ENCODE data around the gene UBL5. TPM values are rescaled to one million over a fixed set of nuclear protein-coding genes. Genes with fewer than 3 reads are reported as not detected.

Gene UBL5
- total RNA-seq, 1 experiment from 2014 or later: 403 TPM

DNA sequence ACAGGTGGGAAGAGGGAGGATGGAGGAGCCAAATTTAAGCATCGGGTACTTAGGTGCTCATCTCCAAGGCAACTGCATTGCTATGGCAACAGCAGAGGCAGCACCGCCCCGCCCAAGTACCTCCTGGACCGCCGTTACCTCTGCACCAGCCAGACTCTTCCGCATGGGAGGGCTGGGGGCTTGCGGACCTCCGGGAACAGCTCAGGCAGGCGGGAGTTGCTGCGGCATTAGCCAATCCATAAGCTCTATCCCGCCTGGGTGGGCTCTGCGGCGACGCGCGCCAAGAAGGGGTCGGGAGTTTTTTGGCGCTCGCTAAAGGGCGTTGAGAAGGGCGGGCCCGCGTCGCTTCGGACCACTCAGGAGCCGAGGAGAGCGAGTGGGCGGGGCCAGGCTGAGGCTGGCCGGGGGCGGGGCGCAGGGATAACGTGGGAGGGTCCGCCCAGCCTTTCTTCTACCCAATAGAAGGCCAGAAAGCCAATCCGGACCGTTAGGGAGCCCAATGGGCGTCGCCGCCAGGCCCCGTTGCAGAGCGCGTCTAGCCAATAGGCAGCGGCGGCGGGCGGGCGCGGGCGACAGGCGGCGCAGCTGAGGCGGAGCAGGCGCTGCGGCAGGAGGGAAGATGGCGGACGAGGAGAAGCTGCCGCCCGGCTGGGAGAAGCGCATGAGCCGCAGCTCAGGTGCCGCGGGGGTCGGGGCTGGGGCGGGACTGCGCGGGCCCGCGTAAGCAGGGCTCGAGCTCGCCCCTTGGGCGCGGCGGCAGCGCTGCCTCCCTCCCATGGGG lies 7.2 kb downstream of the UBL5 start, which contains the start of gene PIN1:
Gene PIN1 (plus strand): TSS at position 593 of the 781 bp plus-strand sequence. CDS start 27 bp downstream, at position 620.
- Histone ChIP-seq H3K4me1 (replicated peaks; ENCODE audit: insufficient read depth) (peaks cover 10% of the 10 kb centered on the region), H3K4me2 (peak within 1 kb of the TSS; percentile 96), H3K79me2 (ENCODE audit: low read depth) (peaks cover 19% of the 10 kb centered on the region), H3K9me3 (ENCODE audit: insufficient read depth, low read depth) (no peaks in the 10 kb centered on the region), H3K27ac (no peak within 1 kb of the TSS), H3K36me3 (ENCODE audit: low read depth) (no peaks in the 10 kb centered on the region; the same call in 1 of the 2 replicates), H3K4me3 (peak within 1 kb of the TSS; percentile 96), H4K20me1 (ENCODE audit: insufficient read depth) (0 out of 2 replicates have a peak, but pooled peaks cover 12% of the 10 kb centered on the region), H2AFZ (peak within 1 kb of the TSS; percentile 80), H3K9me2 (ENCODE audit: insufficient read depth) (no peaks in the 10 kb centered on the region), H3F3A (ENCODE audit: insufficient read depth, low read depth) (peaks cover 13% of the 10 kb centered on the region), H3K27me3 (ENCODE audit: insufficient read depth, low read depth) (no peaks in the 10 kb centered on the region)
- DNase-seq: peak; percentile 96 to 98
- no peak for TF ChIP-seq EZH2 (IDR thresholded peaks at IDR 0.05; ENCODE audit: low read depth)
- TF ChIP-seq, protein P1, sequence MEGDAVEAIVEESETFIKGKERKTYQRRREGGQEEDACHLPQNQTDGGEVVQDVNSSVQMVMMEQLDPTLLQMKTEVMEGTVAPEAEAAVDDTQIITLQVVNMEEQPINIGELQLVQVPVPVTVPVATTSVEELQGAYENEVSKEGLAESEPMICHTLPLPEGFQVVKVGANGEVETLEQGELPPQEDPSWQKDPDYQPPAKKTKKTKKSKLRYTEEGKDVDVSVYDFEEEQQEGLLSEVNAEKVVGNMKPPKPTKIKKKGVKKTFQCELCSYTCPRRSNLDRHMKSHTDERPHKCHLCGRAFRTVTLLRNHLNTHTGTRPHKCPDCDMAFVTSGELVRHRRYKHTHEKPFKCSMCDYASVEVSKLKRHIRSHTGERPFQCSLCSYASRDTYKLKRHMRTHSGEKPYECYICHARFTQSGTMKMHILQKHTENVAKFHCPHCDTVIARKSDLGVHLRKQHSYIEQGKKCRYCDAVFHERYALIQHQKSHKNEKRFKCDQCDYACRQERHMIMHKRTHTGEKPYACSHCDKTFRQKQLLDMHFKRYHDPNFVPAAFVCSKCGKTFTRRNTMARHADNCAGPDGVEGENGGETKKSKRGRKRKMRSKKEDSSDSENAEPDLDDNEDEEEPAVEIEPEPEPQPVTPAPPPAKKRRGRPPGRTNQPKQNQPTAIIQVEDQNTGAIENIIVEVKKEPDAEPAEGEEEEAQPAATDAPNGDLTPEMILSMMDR (conservative IDR thresholded peaks at IDR 0.05): peak; percentile 59; the same call in 1 of the 2 replicates
- intact Hi-C loops (cut with micrococcal nuclease; ENCODE audit: unreplicated experiment): no loop called here
- POLR2A ChIA-PET (ENCODE audit: unreplicated experiment): interaction anchor here (0.6 to 0.7 kb wide), 3 partner anchors 16 to 82 kb away, joined by 4 to 14 read pairs (median 6); partner anchors contain the start of gene FBXL12
- no TSS peak for BruUV-seq (replicated peaks)
- CTCF ChIA-PET: interaction anchor here (0.5 to 0.7 kb wide), 2 partner anchors 265 to 788 kb away, joined by 3 to 4 read pairs; no protein-coding TSS in a partner anchor

DNA sequence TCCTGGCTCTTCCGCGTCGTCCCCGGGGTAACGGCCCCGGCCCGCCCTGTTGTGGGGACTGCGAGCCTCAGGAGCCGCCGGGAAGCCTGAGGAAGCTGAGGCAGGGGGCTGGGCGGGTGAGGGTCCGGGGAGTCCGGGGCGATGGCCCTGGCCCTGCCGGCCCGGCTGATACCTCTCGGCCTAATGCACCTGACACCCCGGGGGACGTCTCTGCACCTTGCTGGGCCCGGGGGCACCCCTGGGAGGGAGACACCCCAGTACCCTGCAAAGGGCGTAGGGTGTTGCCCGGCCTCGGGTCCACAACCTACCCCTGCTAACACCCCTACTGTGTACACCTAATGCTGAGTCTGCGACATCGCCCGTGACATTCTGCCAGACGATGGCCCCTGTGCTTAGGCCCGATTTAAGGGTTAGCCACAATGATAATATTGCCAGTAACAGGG lies 7.8 kb downstream of the UBL5 start:
- H3K4me1 ChIP-seq (replicated peaks; ENCODE audit: insufficient read depth): peaks cover 10% of the 10 kb centered on the region
- no peaks in the 10 kb centered on the region; the same call in 1 of the 2 replicates for H3K36me3 ChIP-seq (ENCODE audit: low read depth)
- 0 out of 2 replicates have a peak, but pooled peaks cover 8% of the 10 kb centered on the region for H4K20me1 ChIP-seq (ENCODE audit: insufficient read depth)
- peak overlapping the region; percentile 96 for H3K4me2 ChIP-seq
- intact Hi-C loops (cut with micrococcal nuclease; ENCODE audit: unreplicated experiment): no loop called here
- no peaks in the 10 kb centered on the region for H3K9me3 ChIP-seq (ENCODE audit: insufficient read depth, low read depth)
- POLR2A ChIA-PET (ENCODE audit: unreplicated experiment): interaction anchor here (0.6 kb wide), 1 partner anchor 17 kb away, joined by 14 read pairs; the partner anchor contains the start of gene FBXL12
- H3K79me2 ChIP-seq (ENCODE audit: low read depth): peaks cover 14% of the 10 kb centered on the region
- CTCF ChIA-PET: interaction anchor here (0.5 kb wide), 1 partner anchor 265 kb away, joined by 3 read pairs; no protein-coding TSS in a partner anchor
- TF ChIP-seq EZH2 (IDR thresholded peaks at IDR 0.05; ENCODE audit: low read depth): no peak
- TF ChIP-seq, protein P1 (conservative IDR thresholded peaks at IDR 0.05): no peak
- DNase-seq: no peak
- H3K9me2 ChIP-seq (ENCODE audit: insufficient read depth): no peaks in the 10 kb centered on the region
- no peak overlapping the region for H3K27ac ChIP-seq
- no TSS peak for BruUV-seq (replicated peaks)
- peak overlapping the region; percentile 80 for H2AFZ ChIP-seq
- H3K27me3 ChIP-seq (ENCODE audit: insufficient read depth, low read depth): no peaks in the 10 kb centered on the region
- H3K4me3 ChIP-seq: peak overlapping the region; percentile 96
- peaks cover 13% of the 10 kb centered on the region for H3F3A ChIP-seq (ENCODE audit: insufficient read depth, low read depth)

DNA sequence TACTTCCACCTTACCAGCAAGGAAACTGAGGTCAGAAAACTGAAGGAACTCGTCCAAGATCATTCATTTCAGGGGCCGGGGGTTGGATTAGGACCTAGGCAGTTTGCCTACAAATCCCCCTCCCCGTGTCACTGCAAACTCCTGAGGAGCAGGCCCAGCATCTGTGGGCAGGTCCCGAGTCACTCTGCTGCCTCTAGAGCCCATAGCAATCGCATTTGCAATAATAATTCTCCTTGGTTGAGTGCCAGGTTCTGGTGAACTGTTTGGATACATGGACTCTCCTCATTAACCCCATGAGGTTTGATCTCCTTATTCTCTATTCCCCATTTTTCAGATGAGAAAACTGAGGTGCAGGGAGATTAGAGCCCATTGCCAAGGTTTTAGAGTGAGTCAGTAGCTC lies 8.3 kb downstream of the UBL5 start:
- CTCF ChIA-PET: interaction anchor here (0.6 kb wide), 1 partner anchor 8 kb away, joined by 4 read pairs; no protein-coding TSS in a partner anchor
- H3K4me3 ChIP-seq: peak overlapping the region; percentile 96
- peak overlapping the region; percentile 80; the same call in 1 of the 2 replicates for H2AFZ ChIP-seq
- POLR2A ChIA-PET (ENCODE audit: unreplicated experiment): no interaction called here
- H3K79me2 ChIP-seq (ENCODE audit: low read depth): peaks cover 14% of the 10 kb centered on the region
- H3K9me2 ChIP-seq (ENCODE audit: insufficient read depth): no peaks in the 10 kb centered on the region
- peaks cover 10% of the 10 kb centered on the region for H3K4me1 ChIP-seq (replicated peaks; ENCODE audit: insufficient read depth)
- H4K20me1 ChIP-seq (ENCODE audit: insufficient read depth): peaks cover 8% of the 10 kb centered on the region; the same call in 1 of the 2 replicates
- H3K36me3 ChIP-seq (ENCODE audit: low read depth): peaks cover 3% of the 10 kb centered on the region
- no peak for DNase-seq
- H3K27ac ChIP-seq: no peak overlapping the region
- TF ChIP-seq EZH2 (IDR thresholded peaks at IDR 0.05; ENCODE audit: low read depth): no peak
- TF ChIP-seq, protein P1 (conservative IDR thresholded peaks at IDR 0.05): no peak
- no TSS peak for BruUV-seq (replicated peaks)
- intact Hi-C loops (cut with micrococcal nuclease; ENCODE audit: unreplicated experiment): no loop called here
- H3F3A ChIP-seq (ENCODE audit: insufficient read depth, low read depth): peaks cover 13% of the 10 kb centered on the region
- H3K9me3 ChIP-seq (ENCODE audit: insufficient read depth, low read depth): no peaks in the 10 kb centered on the region
- H3K27me3 ChIP-seq (ENCODE audit: insufficient read depth, low read depth): no peaks in the 10 kb centered on the region
- peak overlapping the region; percentile 96 for H3K4me2 ChIP-seq
